ENCODE measurements around the gene CCNA2.

- TF ChIP-seq CTCF (IDR thresholded peaks at IDR 0.05) (no peak), ZFP36 (IDR thresholded peaks at IDR 0.05; ENCODE audit: borderline replicate concordance, partially characterized antibody) (no peak), ESRRA (IDR thresholded peaks at IDR 0.05; ENCODE audit: borderline replicate concordance, low read length) (no peak), RNF2 (IDR thresholded peaks at IDR 0.05; ENCODE audit: borderline replicate concordance, low read depth) (no peak), RAD21 (conservative IDR thresholded peaks at IDR 0.05 in 1 of 2, IDR thresholded peaks at IDR 0.05 in 1 of 2) (no peak), ZSCAN20 (CRISPR knock-in tag; IDR thresholded peaks at IDR 0.05) (no peak), POLR2A (IDR thresholded peaks at IDR 0.05; ENCODE audit: low read length) (no peak), JUN (IDR thresholded peaks at IDR 0.05) (no peak), MAX (IDR thresholded peaks at IDR 0.05) (no peak), USF2 (IDR thresholded peaks at IDR 0.05) (no peak), REST (IDR thresholded peaks at IDR 0.05) (no peak), ELK1 (IDR thresholded peaks at IDR 0.05; ENCODE audit: low read depth, low read length) (no peak), BCL3 (IDR thresholded peaks at IDR 0.05) (no peak)
Measured at GRCh38 chr4:121824171-121824527, 466 bp upstream of the CCNA2 start.

Measured in A549 (cell line).